ENCODE data around the gene STK32C.
A peak's percentile ranks its signal among the peaks of the same experiment; 100 is the strongest.
"Not testable (repeated sequence)": the region's sequence is repeated elsewhere in the genome, so short reads cannot be mapped to it uniquely, and the experiment has no call there.

Gene STK32C

DNA sequence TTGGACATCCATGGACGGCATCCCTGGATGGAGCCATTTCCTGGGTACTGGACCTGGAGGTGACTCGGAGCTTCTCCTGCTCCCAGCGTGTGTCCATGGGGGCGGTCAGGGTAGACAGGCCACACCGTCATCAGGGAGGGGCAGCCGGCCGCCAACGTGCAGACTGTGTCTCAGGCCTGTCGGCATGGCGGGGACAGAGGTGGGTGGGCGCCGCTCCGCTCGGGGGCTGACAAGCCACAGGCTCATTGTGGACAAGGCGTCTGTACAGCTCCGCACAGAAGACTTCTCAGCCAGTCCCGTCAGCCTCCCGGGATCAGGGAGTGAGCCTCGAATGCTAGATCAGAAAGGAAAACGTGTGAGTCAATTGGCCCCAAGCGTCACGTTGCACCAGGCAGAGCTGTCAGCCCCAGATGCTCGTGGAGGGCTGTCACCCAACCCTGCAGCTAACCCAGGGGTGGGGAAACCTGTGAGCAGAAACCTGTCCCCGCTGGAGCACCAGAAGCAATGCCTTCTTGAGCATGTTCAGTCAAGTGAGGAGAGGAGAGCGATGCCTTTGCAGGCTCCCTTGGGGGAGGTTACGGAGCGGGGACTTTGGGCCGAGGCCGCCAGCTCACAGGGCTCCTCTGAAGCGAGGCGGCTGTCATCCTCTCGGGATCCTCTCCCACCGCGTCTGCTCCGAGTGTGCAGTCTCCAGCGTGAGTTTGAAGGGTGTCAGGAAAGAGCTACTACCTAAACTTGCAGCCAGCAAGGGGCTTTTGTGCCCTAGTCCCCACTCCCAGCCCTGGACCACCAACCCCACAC is 137.0 kb downstream of the STK32C start:
- no peak for DNase-seq (ENCODE audit: low read depth in 2 of 3, low spot score in 2 of 3)

DNA sequence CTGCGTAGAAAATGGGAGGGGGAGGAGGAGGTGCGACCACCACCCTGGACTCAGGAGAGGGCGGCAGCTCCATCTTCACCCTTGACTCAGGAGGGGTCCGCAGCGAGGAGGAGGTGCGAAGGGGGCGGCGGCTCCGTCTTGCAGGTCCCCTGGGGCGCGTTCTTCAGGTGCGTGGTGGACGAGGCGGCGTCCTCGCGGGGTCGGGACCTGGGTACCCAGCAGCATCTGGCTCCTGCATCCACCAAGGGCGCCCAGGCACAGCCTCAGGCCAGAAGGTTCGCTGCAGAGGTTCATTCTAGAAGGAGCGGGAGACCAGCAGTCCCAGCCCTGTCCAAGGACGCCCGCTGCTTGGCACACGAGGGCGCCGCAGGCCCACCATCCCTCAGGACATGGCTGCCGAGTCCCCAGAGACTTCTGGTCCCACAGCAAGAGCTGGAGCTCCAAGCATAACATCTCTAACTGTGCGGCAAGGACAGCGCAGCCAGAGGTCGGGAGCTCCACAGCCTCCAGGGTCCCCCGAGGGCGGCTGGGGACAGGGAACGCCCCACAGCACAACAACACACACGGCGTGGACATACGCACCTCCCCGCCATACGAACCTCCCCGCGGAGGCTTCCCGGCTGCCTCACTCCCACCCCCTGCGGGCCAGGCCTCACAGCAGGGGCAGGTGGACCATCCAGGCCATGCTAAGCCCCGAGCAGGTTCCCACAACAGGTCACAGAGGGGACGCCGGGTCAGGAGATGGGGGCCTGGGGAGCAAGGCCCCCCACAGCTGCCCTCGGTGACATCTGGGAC is 137.8 kb downstream of the STK32C start:
- no peak for DNase-seq (ENCODE audit: low read depth in 2 of 3, low spot score in 2 of 3)

DNA sequence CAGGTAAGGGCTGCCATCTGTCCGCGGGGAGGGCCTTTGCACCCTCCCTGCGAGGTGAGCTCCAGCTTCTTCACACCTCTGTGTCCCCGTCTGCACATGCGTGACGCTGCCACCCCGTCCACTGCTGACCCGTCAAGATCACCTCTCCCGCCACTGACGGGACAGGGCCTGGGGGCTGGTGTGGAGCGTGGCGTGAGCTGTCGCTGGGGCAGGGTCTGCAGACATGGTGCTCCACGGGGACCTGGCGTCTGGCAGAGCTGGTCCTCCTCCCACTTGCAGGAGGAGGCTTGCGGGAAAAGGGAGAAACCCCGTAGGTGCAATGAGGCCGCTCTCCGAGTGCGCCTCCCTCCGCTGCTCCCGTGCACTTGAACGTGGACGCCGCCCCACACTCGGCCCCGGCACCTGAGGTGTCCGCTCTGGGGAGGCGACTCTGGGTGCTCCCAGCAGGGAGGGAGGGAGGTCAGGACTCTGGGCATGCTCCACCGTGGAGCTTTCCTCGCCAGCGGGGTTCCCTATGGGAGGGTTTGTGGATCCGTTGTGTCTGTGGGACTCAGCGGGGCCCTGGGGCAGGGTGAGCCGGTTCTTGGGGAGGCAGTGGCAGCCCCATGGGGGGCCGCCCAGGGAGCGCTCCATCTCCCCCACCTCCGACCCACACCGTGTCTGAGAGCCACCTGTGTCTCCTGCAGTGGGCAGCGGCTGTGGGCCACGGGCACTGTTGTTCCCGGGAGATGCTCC is 138.6 kb downstream of the STK32C start:
- DNase-seq (ENCODE audit: low read depth in 2 of 3, low spot score in 2 of 3), result no peak

DNA sequence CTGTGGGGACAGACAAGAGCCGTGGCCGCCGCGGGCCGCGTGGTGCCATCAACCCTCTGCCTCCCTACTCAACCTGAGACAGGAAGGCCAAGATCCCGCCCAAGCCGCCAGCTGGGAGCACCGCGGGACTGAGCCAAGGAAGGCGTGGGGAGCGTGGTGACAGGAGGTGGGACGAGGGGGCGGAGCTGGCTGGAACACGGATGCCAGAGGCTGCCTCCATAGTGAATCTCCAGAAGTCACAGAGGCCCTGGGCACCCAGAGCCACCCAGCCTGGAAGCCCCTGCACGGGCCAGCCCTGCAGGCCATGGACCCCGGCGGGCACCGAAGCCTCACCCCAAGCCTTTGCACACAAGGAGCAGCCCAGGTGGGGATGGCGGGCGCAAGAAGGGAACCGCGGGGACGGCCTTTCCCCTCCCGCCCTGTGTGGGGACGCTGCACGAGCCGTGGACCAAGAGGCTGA is 139.1 kb downstream of the STK32C start:
- DNase-seq (ENCODE audit: low read depth in 2 of 3, low spot score in 2 of 3), result no peak

DNA sequence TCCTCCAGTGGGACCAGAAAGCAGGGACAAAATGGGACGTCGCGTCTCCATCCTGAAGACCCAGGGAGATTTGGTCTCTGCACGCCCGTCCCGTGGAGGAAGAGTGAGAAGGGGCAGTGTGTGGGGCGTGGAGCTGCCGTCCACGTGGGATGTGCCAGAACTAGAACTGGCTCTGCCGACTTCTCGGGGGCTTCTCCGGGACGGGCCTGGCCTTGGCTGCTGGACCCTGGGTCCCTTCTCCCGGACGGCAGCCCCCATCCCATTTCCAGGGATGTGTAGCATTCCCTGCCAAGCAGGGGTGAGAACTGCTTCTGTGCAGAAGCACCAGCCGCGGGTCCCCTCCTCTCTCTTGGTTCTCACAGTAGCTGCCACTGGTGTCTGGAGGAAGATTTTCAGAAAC is 139.8 kb downstream of the STK32C start:
- DNase-seq (ENCODE audit: low read depth in 2 of 3, low spot score in 2 of 3), result no peak

DNA sequence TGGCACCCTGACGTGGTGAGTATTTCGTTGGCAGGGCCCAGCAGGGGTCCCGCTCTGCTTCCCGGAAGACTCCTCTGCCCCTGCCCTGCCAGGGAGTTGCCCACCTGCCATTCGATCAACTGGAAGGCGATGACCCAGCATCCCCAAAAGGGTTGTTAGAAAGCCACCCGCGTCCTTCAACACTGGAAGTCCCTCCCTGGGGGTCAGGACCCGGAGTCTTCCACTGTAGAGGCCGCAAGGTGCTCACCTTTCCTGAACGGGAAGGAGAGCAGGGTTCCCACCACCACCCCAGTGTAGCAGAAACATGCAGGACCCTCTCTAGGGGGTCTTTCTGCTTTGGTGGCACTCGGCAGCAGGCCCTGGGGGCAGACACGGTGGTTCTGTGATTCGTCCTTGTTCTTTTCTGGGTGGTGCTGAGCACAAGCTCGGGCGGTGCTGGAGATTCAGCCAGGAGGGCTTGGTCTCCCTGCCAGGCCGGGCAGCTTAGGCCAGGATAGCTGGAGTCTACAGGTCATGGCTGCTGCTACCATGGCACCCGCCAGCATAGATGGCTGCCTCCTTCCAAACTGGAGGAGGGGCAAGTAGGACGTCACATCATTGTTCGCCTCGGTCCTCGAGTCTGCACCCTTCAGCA is 140.6 kb downstream of the STK32C start:
- no peak for DNase-seq (ENCODE audit: low read depth in 2 of 3, low spot score in 2 of 3)

DNA sequence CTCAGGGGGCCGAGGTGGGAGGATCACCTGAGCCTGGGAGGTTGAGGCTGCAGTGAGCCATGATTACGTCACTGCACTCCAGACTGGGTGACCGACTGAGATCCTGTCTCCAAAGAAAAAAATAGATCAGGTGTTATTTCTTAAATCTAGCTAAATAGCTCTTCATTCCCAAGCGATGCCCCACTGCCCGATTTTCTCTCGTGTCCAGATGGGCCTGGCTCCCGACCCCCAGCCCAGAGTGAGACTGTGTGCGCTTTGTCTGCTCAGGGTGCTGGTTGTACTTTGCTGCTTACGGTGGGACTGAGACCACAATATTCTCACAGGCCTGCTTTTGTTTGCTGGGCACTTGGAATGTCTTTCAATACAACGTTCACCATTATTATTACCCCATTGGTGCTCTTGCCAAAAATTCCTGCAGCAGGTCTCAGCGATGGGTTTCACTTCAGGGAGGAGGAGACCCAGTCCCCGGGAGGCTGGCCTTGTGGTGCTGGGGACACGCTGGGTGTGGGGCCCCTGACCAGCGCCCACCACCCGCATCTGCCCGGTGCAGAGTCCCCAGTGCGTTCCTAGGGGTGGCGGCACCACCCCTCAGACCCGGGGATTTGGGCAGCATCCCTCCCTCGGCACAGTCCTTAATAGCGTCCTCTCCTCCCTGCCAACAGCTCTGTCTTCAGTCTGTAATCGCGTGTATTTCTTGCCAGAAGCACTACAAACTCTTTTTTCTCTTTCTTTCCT is 141.4 kb downstream of the STK32C start:
- DNase-seq (ENCODE audit: low read depth in 2 of 3, low spot score in 2 of 3), result no peak

DNA sequence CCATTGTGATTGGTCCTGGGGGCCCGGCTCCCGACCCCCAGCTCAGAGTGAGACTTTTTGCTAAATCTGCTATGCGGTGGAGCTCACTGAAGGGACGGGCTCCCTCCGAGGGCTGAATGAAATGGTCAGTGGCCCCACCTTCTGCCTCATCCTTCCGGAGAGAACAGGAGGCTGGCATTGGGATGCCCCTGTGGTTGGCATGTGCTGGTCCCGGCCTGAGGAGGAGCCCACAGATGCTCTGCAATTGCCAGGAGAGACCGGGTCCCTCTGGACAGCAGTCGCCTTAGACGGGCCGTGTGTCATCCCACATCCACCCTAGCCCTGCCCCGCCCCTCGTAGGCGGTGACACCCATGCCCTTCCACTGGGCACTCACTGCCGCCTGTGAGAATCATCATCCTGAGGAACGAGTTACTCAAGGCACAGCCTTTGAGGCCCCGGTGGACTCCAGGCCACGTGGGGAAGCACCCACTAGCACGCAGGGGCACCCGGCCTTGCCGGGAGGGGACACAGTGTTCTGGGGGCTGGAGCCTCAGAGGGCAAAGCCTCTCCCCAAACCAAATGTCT is 142.3 kb downstream of the STK32C start:
- no peak for DNase-seq (ENCODE audit: low read depth in 2 of 3, low spot score in 2 of 3)

DNA sequence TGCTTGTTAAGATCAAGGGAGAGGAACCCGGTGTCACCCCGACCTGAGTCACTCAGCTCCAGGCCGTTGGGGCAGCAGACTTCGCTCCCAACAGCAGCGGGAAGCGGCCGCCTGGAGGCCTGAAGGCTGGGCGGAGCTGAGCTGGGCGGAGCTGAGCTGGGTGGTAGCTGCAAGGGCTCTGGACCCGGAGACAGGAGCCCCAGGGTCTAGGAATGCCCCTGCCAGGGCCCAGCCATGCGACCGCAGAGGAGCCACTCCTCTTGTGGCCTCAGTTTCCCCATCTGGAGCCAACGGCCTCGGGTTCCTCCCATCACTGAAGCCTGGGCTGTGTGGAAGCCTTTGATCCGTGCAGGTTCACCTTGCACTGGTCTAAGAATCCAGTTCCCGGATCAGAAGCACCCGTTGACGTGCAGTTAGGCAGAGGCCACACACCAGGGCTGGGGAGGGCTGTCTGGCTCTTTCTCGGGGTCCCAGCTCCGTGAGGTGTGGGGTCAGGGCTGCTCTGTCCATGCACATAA is 142.9 kb downstream of the STK32C start:
- no peak for DNase-seq (ENCODE audit: low read depth in 2 of 3, low spot score in 2 of 3)

DNA sequence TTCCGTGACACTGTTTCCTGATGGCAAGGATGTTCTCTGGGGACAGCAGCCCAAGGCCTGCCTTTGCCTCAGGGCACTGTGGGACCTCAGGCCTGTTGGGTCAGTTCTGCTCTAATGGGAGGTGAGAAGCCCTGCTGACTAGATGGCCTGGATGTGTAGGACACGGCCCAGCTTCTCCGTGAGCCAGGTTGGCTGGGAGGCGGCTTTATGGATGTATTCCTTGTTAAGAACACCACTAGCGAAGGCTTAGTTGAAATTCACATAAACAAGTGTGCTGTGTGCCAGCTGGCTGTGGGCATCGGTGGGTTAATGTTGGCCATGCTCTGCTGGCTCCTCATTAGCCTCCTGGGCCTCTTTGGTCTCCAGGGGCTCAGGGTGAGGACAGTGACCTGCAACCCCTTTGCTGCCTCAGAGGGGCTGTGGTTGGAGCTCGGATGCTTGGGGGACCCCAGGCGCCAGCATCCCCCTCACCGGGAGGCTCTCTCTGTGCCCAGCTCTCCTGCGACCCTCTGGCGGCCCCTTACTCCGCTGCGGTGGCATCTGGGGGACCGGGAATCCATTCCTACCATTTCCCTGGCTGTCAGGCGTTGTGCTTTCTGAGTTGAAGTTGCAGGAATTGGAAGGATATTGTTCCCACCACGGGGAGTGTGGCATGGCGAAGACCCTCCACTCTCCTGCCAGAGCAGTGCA is 143.8 kb downstream of the STK32C start:
- DNase-seq (ENCODE audit: low read depth in 2 of 3, low spot score in 2 of 3), result no peak

DNA sequence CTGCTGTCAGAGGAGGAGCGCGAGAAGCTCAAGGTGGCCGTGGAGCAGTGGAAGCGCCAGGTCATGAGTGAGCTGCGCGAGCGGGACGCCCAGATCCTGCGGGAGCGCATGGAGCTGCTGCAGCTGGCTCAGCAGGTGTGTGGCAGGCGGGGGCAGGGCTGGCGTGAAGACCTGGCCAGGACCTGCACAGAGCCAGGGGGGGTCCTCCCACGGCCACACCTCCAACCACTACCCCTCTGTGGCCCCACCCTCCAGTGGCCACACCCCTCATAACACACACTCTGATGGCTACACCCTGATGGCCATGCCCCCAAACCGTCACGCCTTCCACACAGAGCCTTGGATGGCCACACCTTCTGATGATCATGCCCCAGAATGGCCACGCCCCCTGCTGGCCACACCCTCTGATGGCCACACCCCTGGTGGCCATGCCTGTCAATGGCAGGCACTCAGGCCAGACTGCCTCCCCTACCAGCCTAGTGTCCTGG is 144.4 kb downstream of the STK32C start:
- peak in 1 of 3 experiments; percentile 58 for DNase-seq (ENCODE audit: low read depth in 2 of 3, low spot score in 2 of 3)

DNA sequence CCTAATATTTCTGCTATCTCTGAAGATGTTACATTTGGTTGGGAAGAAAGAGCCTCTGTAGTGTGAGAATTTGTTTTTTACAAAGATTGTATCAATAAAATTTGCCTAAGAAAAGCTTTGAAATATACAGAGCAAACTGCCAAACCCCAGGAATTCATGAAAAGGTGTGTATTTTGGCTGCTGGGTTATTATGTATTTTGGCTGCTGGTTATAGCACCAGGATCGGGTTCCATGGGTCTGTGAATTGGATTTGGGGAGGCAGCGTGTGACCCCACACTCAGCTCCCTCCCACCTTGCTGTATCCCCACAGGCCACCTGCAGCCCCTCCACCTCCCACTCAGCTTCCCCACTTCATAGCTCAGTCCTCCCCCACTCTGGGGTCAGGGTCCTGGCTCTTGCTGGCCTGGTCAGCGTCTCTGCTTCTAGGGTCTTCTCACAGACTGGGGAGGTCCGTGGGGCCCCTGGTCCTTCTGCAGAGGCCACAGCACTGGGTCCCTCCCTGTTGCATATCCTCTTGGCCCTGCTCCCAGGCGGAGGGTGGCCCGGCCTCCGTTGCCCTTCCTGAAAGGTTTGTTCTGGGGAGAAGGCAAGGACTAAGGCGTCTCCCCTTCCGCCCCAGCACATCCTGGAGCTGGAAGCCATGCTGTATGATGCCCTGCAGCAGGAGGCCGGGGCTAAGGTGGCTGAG is 145.0 kb downstream of the STK32C start:
- no peak for DNase-seq (ENCODE audit: low read depth in 2 of 3, low spot score in 2 of 3)

DNA sequence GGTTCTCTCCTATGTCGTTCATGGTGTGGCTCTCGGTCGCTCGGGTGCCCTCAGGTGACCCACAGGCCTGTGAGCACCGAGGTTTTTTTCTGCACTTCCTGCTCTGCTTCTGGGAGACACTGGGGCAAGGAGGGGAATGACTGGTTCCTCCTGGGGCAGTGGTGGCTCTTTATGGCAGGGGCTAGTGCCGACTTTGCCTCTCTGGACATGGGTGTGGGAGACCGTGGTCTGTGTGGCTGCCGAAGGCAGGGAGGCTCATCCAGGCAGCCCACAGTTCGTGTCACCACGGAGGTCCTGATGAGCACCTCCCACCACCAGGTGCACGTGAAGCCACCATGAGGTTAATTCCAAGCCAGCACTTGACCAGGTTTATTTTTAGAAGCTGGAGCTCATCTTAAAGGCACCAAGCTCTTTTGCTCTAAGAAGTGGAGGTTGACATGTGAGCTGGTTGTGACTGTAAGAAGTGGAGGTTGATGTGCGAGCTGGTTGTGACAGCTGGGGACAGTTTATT is 145.7 kb downstream of the STK32C start:
- no peak for DNase-seq (ENCODE audit: low read depth in 2 of 3, low spot score in 2 of 3)

DNA sequence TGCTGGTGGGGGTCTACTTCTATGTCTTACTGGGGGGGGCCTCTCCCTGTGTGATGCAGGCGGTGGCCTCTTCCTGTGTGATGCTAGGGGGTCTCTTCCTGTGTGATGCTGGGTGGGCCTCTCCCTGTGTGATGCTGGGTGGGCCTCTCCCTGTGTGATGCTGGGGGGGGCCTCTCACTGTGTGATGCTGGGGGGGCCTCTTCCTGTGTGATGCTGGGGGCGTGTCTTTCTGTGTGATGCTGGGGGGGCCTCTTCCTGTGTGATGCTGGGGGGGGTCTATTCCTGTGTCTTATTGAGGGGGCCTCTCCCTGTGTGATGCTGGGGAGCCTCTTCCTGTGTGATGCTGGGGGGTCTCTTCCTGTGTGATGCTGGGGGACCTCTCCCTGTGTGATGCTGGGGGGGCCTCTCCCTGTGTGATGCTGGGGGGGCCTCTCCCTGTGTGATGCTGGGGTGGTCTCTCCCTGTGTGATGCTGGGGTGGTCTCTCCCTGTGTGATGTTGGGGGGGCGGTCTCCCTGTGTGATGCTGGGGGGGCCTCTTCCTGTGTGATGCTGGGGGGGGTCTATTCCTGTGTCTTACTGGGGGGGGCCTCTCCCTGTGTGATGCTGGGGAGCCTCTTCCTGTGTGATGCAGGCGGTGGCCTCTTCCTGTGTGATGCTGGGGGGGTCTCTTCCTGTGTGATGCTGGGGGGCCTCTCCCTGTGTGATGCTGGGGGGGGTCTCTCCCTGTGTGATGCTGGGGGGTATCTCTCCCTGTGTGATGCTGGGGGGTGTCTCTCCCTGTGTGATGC is 146.7 kb downstream of the STK32C start:
- DNase-seq (ENCODE audit: low read depth in 2 of 3, low spot score in 2 of 3), result not testable (repeated sequence)

DNA sequence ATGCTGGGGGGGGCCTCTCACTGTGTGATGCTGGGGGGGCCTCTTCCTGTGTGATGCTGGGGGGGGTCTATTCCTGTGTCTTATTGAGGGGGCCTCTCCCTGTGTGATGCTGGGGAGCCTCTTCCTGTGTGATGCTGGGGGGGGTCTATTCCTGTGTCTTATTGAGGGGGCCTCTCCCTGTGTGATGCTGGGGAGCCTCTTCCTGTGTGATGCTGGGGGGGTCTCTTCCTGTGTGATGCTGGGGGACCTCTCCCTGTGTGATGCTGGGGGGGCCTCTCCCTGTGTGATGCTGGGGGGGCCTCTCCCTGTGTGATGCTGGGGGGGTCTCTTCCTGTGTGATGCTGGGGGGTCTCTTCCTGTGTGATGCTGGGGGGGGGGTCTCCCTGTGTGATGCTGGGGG is 147.5 kb downstream of the STK32C start:
- DNase-seq (ENCODE audit: low read depth in 2 of 3, low spot score in 2 of 3), result not testable (repeated sequence)

DNA sequence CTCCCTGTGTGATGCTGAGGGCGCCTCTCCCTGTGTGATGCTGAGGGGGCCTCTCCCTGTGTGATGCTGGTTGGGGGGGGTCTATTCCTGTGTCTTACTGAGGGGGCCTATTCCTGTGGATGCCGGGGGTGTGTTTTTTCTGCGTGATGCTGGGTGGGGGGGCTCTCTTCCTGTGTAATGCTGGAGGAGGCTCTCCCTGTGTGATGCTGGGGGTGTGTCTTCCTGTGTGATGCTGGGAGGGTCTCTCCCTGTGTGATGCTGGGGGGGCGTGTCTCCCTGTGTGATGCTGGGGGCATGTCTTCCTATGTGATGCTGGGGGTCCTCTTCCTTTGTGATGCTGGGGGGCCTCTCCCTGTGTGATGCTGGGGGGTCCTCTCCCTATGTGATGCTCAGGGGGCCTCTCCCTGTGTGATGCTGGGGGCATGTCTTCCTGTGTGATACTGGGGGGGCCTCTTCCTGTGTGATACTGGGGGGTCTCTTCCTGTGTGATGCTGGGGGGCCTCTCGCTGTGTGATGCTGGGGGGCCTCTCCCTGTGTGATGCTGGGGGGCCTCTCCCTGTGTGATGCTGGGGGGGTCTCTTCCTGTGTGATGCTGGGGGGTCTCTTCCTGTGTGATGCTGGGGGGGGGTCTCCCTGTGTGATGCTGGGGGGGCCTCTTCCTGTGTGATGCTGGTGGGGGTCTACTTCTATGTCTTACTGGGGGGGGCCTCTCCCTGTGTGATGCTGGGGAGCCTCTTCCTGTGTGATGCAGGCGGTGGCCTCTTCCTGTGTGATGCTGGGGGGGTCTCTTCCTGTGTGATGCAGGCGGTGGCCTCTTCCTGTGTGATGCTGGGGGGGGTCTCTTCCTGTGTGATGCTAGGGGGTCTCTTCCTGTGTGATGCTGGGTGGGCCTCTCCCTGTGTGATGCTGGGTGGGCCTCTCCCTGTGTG is 148.2 kb downstream of the STK32C start:
- not testable (repeated sequence) for DNase-seq (ENCODE audit: low read depth in 2 of 3, low spot score in 2 of 3)

DNA sequence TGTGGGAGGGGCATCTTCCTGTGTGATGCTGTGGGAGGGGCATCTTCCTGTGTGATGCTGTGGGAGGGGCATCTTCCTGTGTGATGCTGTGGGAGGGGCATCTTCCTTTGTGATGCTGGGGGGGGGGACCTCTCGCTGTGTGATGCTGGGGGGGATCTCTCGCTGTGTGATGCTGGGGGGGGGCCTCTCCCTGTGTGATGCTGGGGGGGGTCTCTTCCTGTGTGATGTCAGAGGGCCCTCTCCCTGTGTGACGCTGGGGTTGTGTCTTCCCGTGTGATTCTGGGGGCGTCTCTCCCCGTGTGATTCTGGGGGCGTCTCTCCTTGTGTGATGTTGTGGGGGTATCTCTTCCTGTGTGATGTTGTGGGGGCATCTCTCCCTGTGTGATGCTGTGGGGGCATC is 148.9 kb downstream of the STK32C start:
- DNase-seq (ENCODE audit: low read depth in 2 of 3, low spot score in 2 of 3), result no peak
